SK-N-SH (cell line): Measurements from ENCODE around the gene FAHD1.

Experiments
- CTCF ChIP-seq: fragments of 200-600 bp; sonication (generic); IDR thresholded peaks from 2 replicates; pipeline ENCODE4 v1.6.1; 2017; ENCODE audit warnings: antibody characterized with exemption, mild to moderate bottlenecking, moderate library complexity
- FOXJ3 ChIP-seq: sonication (generic); formaldehyde crosslinking; IDR thresholded peaks from 2 replicates; pipeline ENCODE4 v1.5.1; 2020; ENCODE audit warnings: mild to moderate bottlenecking, missing genetic modification reagents
- NFIC ChIP-seq: IDR thresholded peaks from 2 replicates; pipeline ENCODE4 v1.4.0; 2012; ENCODE audit warnings: borderline replicate concordance
- NRF1 ChIP-seq: IDR thresholded peaks from 2 replicates; pipeline ENCODE4 v1.6.1; 2012; ENCODE audit warnings: low read depth, mild to moderate bottlenecking, low read length
- POLR2AphosphoS5 ChIP-seq: IDR thresholded peaks from 2 replicates; pipeline ENCODE4 v1.6.1; 2012; ENCODE audit warnings: low read depth, low read length
- TAF1 ChIP-seq: IDR thresholded peaks from 2 replicates; pipeline ENCODE4 v1.6.1; 2012; ENCODE audit warnings: low read depth, mild to moderate bottlenecking, low read length, moderate library complexity, borderline replicate concordance
- TCF12 ChIP-seq: IDR thresholded peaks from 2 replicates; pipeline ENCODE4 v1.4.0; 2012
- USF1 ChIP-seq: IDR thresholded peaks from 2 replicates; pipeline ENCODE4 v1.4.0; 2012; ENCODE audit warnings: low read depth, borderline replicate concordance
- ZBTB33 ChIP-seq: IDR thresholded peaks from 2 replicates; pipeline ENCODE4 v1.4.0; 2012; ENCODE audit warnings: low read depth, borderline replicate concordance

- TF ChIP-seq NFIC (no peak), TAF1 (no peak), TCF12 (no peak), CTCF (no peak), POLR2AphosphoS5 (no peak), ZBTB33 (no peak), USF1 (no peak), FOXJ3 (CRISPR knock-in tag) (no peak), NRF1 (no peak)
Observed at GRCh38 chr16:1822801-1823200, 4.2 kb upstream of the FAHD1 start.
